GM12878 (cell line): ENCODE data around the gene SWI5. TPM values are rescaled to one million over a fixed set of nuclear protein-coding genes. Genes with fewer than 3 reads are reported as not detected.

Experiments
- EGR1 ChIP-seq, 2 experiments: IDR thresholded peaks; 1 replicate in 1 of 2; 2 replicates in 1 of 2; pipeline ENCODE4 v1.6.1; 2011 to 2012; ENCODE audit warnings: low read depth in 2 of 2, low read length in 2 of 2, borderline replicate concordance in 1 of 2, mild to moderate bottlenecking in 1 of 2, moderate library complexity in 1 of 2
- MYB ChIP-seq: fragments of 150-350 bp; IDR thresholded peaks from 2 replicates; pipeline ENCODE4 v1.6.1; 2014; ENCODE audit warnings: mild to moderate bottlenecking, low read depth, low read length, borderline replicate concordance
- NFIC ChIP-seq: IDR thresholded peaks from 2 replicates; pipeline ENCODE4 v1.6.1; 2012; ENCODE audit warnings: low read depth, mild to moderate bottlenecking, inconsistent platforms, low read length, moderate library complexity
- TBL1XR1 ChIP-seq: IDR thresholded peaks from 2 replicates; pipeline ENCODE4 v1.6.1; 2012; ENCODE audit warnings: low read depth, low read length, improper control_type of control experiment
- ZBTB40 ChIP-seq: fragments of 450-650 bp; IDR thresholded peaks from 2 replicates; pipeline ENCODE4 v1.6.1; 2016; ENCODE audit warnings: mild to moderate bottlenecking, moderate library complexity, borderline replicate concordance
- ZNF687 ChIP-seq: fragments of 450-650 bp; IDR thresholded peaks from 2 replicates; pipeline ENCODE4 v1.6.1; 2017; ENCODE audit warnings: mild to moderate bottlenecking, moderate library complexity
- polyA plus RNA-seq, 11 experiments: library from polyadenylated mRNA; depleted of rRNA in 4 of 11; unstranded in 6 of 11; stranded (reverse) in 5 of 11; fragments of >200 nt; fragmentation: Nextera tagmentation in 4 of 11; fragmentation: Illumina TruSeq in 1 of 11; extraction: Ambion mirVana in 4 of 11; extraction: Trizol in 1 of 11; gene quantifications; 1 replicate in 1 of 11; 2 replicates in 10 of 11; pipeline versions ENCODE4 v1.2.1 to v1.2.3, GENCODE V29; 2011 to 2016; ENCODE audit warnings: inconsistent platforms in 2 of 11, missing spikeins in 2 of 11, low read depth in 1 of 11
- total RNA-seq, 4 experiments: library from RNA; depleted of rRNA in 3 of 4; stranded (reverse); fragments of >200 nt in 3 of 4; fragmentation: Illumina TruSeq in 1 of 4; extraction: Trizol in 1 of 4; gene quantifications; 2 replicates each; pipeline versions ENCODE4 v1.2.1 to v1.2.3, GENCODE V29; 2013 to 2021

The SWI5 gene
- total and polyA plus RNA-seq, 10 of the 15 experiments (the other 5 are each of a cell fraction or from before 2014, with no cell fraction given): 13.3 to 36.2 (median 18.1) TPM

GRCh38 chr9:128258326-128258725, 17.8 kb upstream of the SWI5 start (continued):
- TF ChIP-seq ZNF687 (no peak), NFIC (no peak), TBL1XR1 (no peak), EGR1 (IDR thresholded peaks at IDR 0.05; ENCODE audit: borderline replicate concordance in 1 of 2, low read depth in 2 of 2, low read length in 2 of 2) (no peak), MYB (no peak), ZBTB40 (no peak)
